B cell (primary cell): ENCODE results near the gene EXOC4. TPM values are rescaled to one million over a fixed set of nuclear protein-coding genes. Genes with fewer than 3 reads are reported as not detected.

Experiments used
- ATAC-seq: fragments of 200-7000 bp; cut with Tn5 transposase; one replicate; pipeline ENCODE4 v1.10.0; 2021; ENCODE audit warnings: low read depth, mild to moderate bottlenecking, moderate number of reproducible peaks, moderate library complexity
- CTCF ChIA-PET: fragments of 350-600 bp; sonication (Branson Sonifier 250); formaldehyde crosslinking; loops from one replicate; lab custom pipeline; 2021; ENCODE audit warnings: antibody characterized with exemption, inconsistent platforms; lab: Charles Lee
- POLR2A ChIA-PET: fragments of 350-600 bp; sonication (Branson Sonifier 250); formaldehyde crosslinking; loops from one replicate; lab custom pipeline; 2021; ENCODE audit warnings: antibody characterized with exemption; lab: Charles Lee
- DNase-seq: peaks from one replicate; pipeline ENCODE4 v3.0.0; 2013
- H2AFZ ChIP-seq: 2 replicates; pipeline ENCODE4 v1.6.1; 2012; ENCODE audit warnings: mild to moderate bottlenecking, low read depth, low read length; ENCODE audit not compliant: insufficient read depth, poor library complexity, severe bottlenecking
- H3K27ac ChIP-seq, 2 donors: 1 replicate in 1 of 2; 2 replicates in 1 of 2; pipeline ENCODE4 v1.5.1; 2012 to 2013; ENCODE audit warnings: low read length in 2 of 2, mild to moderate bottlenecking in 2 of 2, moderate library complexity in 1 of 2
- H3K27me3 ChIP-seq, 4 experiments: fragments of 200-600 bp in 1 of 4; sonication (generic) in 1 of 4; replicated peaks in 1 of 4; 1 replicate in 2 of 4; 2 replicates in 2 of 4; pipeline versions ENCODE4 v1.6.1 to v1.7.0; 2013 to 2016; ENCODE audit warnings: low read length in 3 of 4, mild to moderate bottlenecking in 2 of 4, mixed read lengths in 1 of 4, moderate library complexity in 1 of 4; ENCODE audit not compliant: insufficient read depth in 4 of 4, control insufficient read depth in 3 of 4; ENCODE audit errors: control extremely low read depth in 1 of 4
- H3K36me3 ChIP-seq, 2 experiments: replicated peaks in 1 of 2; 1 replicate in 1 of 2; 2 replicates in 1 of 2; pipeline versions ENCODE4 v1.6.1 to v1.7.1; 2013; ENCODE audit warnings: low read length in 1 of 2; ENCODE audit not compliant: insufficient read depth in 2 of 2, control insufficient read depth in 1 of 2; ENCODE audit errors: control extremely low read depth in 1 of 2, extremely low read depth in 1 of 2
- H3K4me1 ChIP-seq, 2 donors: fragments of 200-600 bp in 1 of 2; sonication (generic) in 1 of 2; 1 replicate in 1 of 2; 2 replicates in 1 of 2; pipeline versions ENCODE4 v1.5.1 to v1.6.1; 2013 to 2017; ENCODE audit warnings: low read length in 2 of 2; ENCODE audit not compliant: control insufficient read depth in 2 of 2, insufficient read depth in 2 of 2
- H3K4me2 ChIP-seq: replicated peaks from 2 replicates; pipeline ENCODE3; 2012; ENCODE audit warnings: mild to moderate bottlenecking, low read depth, low read length; ENCODE audit not compliant: poor library complexity, severe bottlenecking
- H3K4me3 ChIP-seq, 5 experiments: fragments of 200-600 bp in 1 of 5; sonication (generic) in 1 of 5; 1 replicate in 3 of 5; 2 replicates in 2 of 5; pipeline versions ENCODE4 v1.5.1 to v1.7.0; 2011 to 2016; ENCODE audit warnings: low read length in 4 of 5, mild to moderate bottlenecking in 4 of 5, low read depth in 2 of 5, control low read depth in 1 of 5, moderate library complexity in 1 of 5; ENCODE audit not compliant: insufficient read depth in 1 of 5; ENCODE audit errors: control extremely low read depth in 1 of 5, extremely low read depth in 1 of 5
- H3K79me2 ChIP-seq: fragments of 200-600 bp; sonication (generic); one replicate; pipeline ENCODE4 v1.6.0; 2016; ENCODE audit warnings: low read length; ENCODE audit not compliant: control insufficient read depth, insufficient read depth
- H3K9ac ChIP-seq: fragments of 200-600 bp; sonication (generic); 2 replicates; pipeline ENCODE4 v1.6.1; 2017; ENCODE audit warnings: mild to moderate bottlenecking, low read length, moderate library complexity
- H3K9me3 ChIP-seq, 3 donors: one replicate each; pipeline versions ENCODE4 v1.6.1 to v1.7.1; 2013; ENCODE audit warnings: low read length in 2 of 3; ENCODE audit not compliant: control insufficient read depth in 2 of 3, insufficient read depth in 1 of 3; ENCODE audit errors: control extremely low read depth in 1 of 3
- H4K20me1 ChIP-seq: 2 replicates; pipeline ENCODE4 v1.6.0; 2012; ENCODE audit warnings: mild to moderate bottlenecking, low read length; ENCODE audit not compliant: insufficient read depth, control insufficient read depth, poor library complexity, severe bottlenecking
- H3K27ac Mint-ChIP-seq: one replicate; pipeline ENCODE4 v1.8.0; 2021; ENCODE audit warnings: mixed read lengths
- H3K27me3 Mint-ChIP-seq: one replicate; pipeline ENCODE4 v1.8.0; 2021; ENCODE audit warnings: mixed read lengths
- H3K4me1 Mint-ChIP-seq: one replicate; pipeline ENCODE4 v1.8.0; 2021; ENCODE audit warnings: mixed read lengths
- H3K4me3 Mint-ChIP-seq: one replicate; pipeline ENCODE4 v1.8.0; 2021; ENCODE audit warnings: mixed read lengths
- H3K9me3 Mint-ChIP-seq: one replicate; pipeline ENCODE4 v1.8.0; 2022; ENCODE audit warnings: mixed read lengths; ENCODE audit not compliant: insufficient read depth
- CTCF ChIP-seq: fragments of 200-600 bp; IDR thresholded peaks from one replicate; pipeline ENCODE4 v1.8.0; 2022; ENCODE audit warnings: antibody characterized with exemption, mild to moderate bottlenecking
- EZH2 ChIP-seq: IDR thresholded peaks from 2 replicates; pipeline ENCODE4 v1.6.1; 2012; ENCODE audit warnings: borderline replicate concordance, low read depth, mild to moderate bottlenecking, moderate library complexity, low read length; ENCODE audit not compliant: insufficient read depth, poor library complexity, severe bottlenecking
- WGBS: methylation state at CpG from one replicate; pipeline ENCODE4 v1.1.5; 2013; ENCODE audit warnings: missing lambda C conversion rate; ENCODE audit not compliant: insufficient coverage; 5-methylcytosine and 5-hydroxymethylcytosine counted together
- intact Hi-C: fragments of 100-400 bp; cut with micrococcal nuclease; formaldehyde crosslinking; loops from one replicate; pipeline ENCODE4 v1.10.0; 2022
- polyA plus RNA-seq: library from polyadenylated mRNA; depleted of rRNA; stranded (reverse); fragments of >200 nt; gene quantifications from 2 replicates; pipeline ENCODE4 v1.2.3, GENCODE V29; 2012
- total RNA-seq, 2 donors: library from RNA; stranded (reverse); fragments of 120-200 nt in 1 of 2; gene quantifications; 1 replicate in 1 of 2; 2 replicates in 1 of 2; pipeline versions ENCODE4 v1.2.3 to v1.2.4, GENCODE V29; 2013 to 2022

The EXOC4 gene
- total and polyA plus RNA-seq, 2 donors (not counting 1 experiment from before 2014, with no cell fraction given), result 16.7 to 135 TPM

- H3K4me1 ChIP-seq, result no peaks in the 10 kb centered on the region
- H3K4me1 Mint-ChIP-seq, result no peaks in the 10 kb centered on the region
- no peaks in the 10 kb centered on the region for H3K27me3 ChIP-seq
- peaks cover 7% of the 10 kb centered on the region for H3K9me3 Mint-ChIP-seq
- H3K9me3 ChIP-seq, result peaks cover 0 to 8% (median 3%) of the 10 kb centered on the region in 3 donors
- H3K4me3 ChIP-seq, result no peak overlapping the region
- DNase-seq, result no peak
- ATAC-seq, result no peak
- H3K9ac ChIP-seq, result no peak overlapping the region
- H3K27ac Mint-ChIP-seq, result no peak overlapping the region
- CTCF ChIA-PET, result no interaction called here
- peaks cover 0 to 1% of the 10 kb centered on the region in 2 experiments for H3K36me3 ChIP-seq
- TF ChIP-seq CTCF (no peak), EZH2 (no peak)
- no peaks in the 10 kb centered on the region for H3K27me3 Mint-ChIP-seq
- H3K4me2 ChIP-seq, result no peak overlapping the region
- H3K4me3 Mint-ChIP-seq, result no peak overlapping the region
- 96% methylated on average over 4 of the region's 4 CpGs for WGBS
- H2AFZ ChIP-seq, result no peak overlapping the region
- intact Hi-C loops, result no loop called here
- no peaks in the 10 kb centered on the region for H4K20me1 ChIP-seq
- POLR2A ChIA-PET, result no interaction called here
- no peaks in the 10 kb centered on the region for H3K79me2 ChIP-seq
- H3K27ac ChIP-seq, result no peak overlapping the region
These were observed 576.5 kb downstream of the EXOC4 start for GRCh38 chr7:133829336-133829897.

- H3K4me1 Mint-ChIP-seq, result no peaks in the 10 kb centered on the region
- CTCF ChIA-PET, result no interaction called here
- Histone ChIP-seq H3K4me1 (no peaks in the 10 kb centered on the region), H3K36me3 (peaks cover 0 to 1% of the 10 kb centered on the region in 2 experiments), H3K4me3 (no peak overlapping the region), H4K20me1 (no peaks in the 10 kb centered on the region), H3K9ac (no peak overlapping the region), H3K27me3 (no peaks in the 10 kb centered on the region), H3K27ac (no peak overlapping the region), H3K4me2 (no peak overlapping the region), H3K9me3 (peaks cover 0 to 8% (median 3%) of the 10 kb centered on the region in 3 donors), H3K79me2 (no peaks in the 10 kb centered on the region), H2AFZ (no peak overlapping the region)
- no peak for TF ChIP-seq CTCF
- TF ChIP-seq EZH2, result no peak
- H3K4me3 Mint-ChIP-seq, result no peak overlapping the region
- intact Hi-C loops, result no loop called here
- H3K9me3 Mint-ChIP-seq, result peaks cover 7% of the 10 kb centered on the region
- POLR2A ChIA-PET, result no interaction called here
- ATAC-seq, result no peak
- H3K27me3 Mint-ChIP-seq, result no peaks in the 10 kb centered on the region
- WGBS, result 97% methylated on average over 5 of the region's 6 CpGs
- no peak overlapping the region for H3K27ac Mint-ChIP-seq
- DNase-seq, result no peak
These were observed 577.2 kb downstream of the EXOC4 start for GRCh38 chr7:133830081-133830480.
